LNCaP clone FGC (cell line): ENCODE data around the gene NTRK2.

ENCODE experiments used
- DNase-seq: peaks from one replicate; pipeline ENCODE4 v3.0.0-alpha.2; 2011; ENCODE audit warnings: low read depth
- H3K4me3 ChIP-seq: 2 replicates; pipeline ENCODE4 v1.5.1; 2011; ENCODE audit warnings: mild to moderate bottlenecking, low read depth, low read length, control low read depth
- TF ChIP-seq, protein P1 (sequence below): IDR thresholded peaks from 2 replicates; pipeline ENCODE4 v1.5.1; 2012; ENCODE audit warnings: mild to moderate bottlenecking; ENCODE audit not compliant: control insufficient read depth, insufficient read depth; ENCODE audit errors: extremely low read depth

Gene NTRK2

DNA sequence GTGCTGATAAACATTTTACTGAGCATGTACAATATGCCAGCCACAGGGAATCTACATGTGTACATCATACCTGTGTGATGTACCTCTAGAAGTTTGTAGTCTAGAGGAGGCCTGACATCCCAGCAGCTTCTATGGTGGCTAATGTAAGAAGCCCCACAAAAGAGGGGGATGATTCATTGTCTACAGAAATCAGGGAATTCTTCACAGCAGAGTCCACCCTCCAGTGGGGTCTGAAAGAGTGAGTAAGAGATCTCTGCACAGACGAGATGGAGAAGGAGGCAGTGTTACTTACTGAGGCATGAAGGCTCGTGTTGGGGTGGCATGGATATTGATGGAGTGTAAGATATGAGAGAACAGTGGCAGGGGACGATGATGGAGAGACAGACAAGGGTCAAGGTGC lies 103.0 kb downstream of the NTRK2 start:
- no peak for DNase-seq
- TF ChIP-seq, protein P1, sequence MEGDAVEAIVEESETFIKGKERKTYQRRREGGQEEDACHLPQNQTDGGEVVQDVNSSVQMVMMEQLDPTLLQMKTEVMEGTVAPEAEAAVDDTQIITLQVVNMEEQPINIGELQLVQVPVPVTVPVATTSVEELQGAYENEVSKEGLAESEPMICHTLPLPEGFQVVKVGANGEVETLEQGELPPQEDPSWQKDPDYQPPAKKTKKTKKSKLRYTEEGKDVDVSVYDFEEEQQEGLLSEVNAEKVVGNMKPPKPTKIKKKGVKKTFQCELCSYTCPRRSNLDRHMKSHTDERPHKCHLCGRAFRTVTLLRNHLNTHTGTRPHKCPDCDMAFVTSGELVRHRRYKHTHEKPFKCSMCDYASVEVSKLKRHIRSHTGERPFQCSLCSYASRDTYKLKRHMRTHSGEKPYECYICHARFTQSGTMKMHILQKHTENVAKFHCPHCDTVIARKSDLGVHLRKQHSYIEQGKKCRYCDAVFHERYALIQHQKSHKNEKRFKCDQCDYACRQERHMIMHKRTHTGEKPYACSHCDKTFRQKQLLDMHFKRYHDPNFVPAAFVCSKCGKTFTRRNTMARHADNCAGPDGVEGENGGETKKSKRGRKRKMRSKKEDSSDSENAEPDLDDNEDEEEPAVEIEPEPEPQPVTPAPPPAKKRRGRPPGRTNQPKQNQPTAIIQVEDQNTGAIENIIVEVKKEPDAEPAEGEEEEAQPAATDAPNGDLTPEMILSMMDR = no peak
- no peak overlapping the region for H3K4me3 ChIP-seq

DNA sequence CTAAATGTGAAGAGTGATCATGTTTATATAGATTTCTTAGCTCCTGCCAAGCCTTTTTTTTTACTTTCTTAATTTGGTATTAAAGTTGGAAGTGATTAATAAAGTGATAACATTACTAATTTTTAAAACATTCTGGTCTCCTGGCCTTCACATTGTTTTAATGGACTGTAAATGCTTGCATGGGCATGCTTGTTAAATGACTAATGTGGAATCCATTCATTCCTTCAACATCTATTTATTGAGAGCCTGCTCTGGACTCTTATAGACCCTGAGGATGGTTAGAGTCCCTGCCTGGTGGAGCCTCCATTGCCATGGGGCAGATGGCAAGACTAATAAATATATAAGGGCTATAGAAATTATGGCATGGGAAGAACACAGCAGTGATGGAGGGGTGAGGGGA lies 103.5 kb downstream of the NTRK2 start:
- DNase-seq = no peak
- TF ChIP-seq, protein P1 = no peak
- H3K4me3 ChIP-seq = no peak overlapping the region

DNA sequence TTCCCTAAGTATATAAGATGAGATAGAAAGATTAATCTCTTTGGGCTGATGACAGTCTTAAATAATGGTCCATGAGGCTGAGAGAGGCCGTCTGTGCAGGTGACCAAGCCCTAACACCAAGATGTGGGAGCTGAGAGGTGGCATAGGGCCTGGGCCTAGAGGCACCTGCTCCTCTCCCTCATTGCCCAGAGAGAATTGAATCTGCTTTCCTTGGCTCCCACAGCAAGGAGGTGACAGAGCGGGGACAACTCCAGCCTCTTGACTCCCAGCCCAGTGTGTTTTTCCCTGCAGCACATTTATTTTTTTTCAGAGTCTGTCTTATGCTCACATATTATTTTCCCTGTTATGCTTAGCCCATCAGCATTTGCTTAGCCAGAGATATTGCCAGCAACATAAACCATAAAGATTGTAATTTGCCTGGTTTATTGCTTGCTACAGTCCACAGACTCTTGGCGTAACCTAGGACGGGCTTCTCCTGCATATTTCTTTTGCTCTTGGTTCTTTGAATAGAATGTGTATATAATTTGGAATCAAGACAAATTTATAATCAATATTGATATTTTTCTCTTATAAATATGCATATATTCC lies 105.6 kb downstream of the NTRK2 start:
- no peak overlapping the region for H3K4me3 ChIP-seq
- DNase-seq = peak; percentile 56
- TF ChIP-seq, protein P1 = no peak

DNA sequence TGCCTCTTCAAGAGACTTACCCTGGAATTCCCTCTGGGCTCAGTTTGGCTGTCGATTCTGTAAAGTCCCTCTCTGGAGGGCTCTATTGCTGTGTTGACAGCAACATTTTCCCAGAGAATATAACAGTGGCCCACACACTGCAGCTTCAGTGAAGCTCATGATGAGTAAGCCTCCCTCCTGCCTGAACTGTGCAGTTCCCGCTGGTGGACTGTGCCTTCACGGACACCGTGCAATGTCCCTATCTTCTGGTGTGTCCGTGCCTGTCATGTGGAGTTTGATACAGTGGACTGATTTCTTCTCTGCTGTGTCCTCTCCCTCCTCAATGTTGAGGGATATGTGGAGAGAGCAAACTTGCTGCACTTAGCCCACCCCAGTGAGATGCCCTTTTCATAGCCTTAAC lies 109.0 kb downstream of the NTRK2 start:
- no peak for DNase-seq

DNA sequence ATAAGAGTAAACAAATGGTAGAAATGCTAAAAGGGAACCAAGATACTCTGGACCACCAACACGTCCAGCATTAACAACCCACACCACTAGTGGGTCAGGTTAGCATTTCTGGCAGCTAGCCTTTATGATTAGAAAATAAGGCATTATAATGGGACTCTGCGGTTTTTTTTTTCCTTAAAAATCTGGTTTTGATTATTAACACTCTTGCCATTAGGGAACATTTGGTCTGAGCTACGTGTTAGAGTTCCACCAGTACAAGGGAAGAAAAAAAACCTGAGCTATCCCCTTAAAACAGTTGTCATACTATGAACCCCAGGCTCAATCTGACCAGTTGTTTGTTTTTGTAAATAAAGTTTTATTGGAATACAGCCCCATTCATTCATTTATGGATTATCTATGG lies 110.4 kb downstream of the NTRK2 start:
- no peak overlapping the region for H3K4me3 ChIP-seq
- TF ChIP-seq, protein P1 = no peak
- DNase-seq = no peak

More for the DNA sequence above, 109.0 kb downstream of the NTRK2 start:
- H3K4me3 ChIP-seq = no peak overlapping the region
- TF ChIP-seq, protein P1 = no peak

DNA sequence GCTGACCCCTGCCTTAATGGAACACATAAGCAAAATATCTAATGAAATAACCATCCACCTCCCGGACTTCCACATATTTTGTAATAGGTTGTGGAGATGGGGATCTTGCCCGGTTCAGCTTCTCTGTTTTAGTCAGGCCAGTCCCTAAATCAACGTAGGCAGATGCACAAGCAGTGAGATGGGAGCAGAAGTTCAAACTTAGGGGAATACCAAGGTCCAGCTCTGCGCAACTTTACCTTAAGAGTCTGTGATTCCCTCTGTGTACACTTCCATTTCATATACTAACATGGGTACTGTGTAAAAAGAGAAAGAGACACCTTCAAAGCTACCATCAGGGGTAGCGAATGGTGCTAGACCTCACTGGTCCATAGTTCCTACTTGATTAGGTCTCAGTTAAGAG lies 110.9 kb downstream of the NTRK2 start:
- no peak for DNase-seq
- H3K4me3 ChIP-seq = no peak overlapping the region
- TF ChIP-seq, protein P1 = no peak

DNA sequence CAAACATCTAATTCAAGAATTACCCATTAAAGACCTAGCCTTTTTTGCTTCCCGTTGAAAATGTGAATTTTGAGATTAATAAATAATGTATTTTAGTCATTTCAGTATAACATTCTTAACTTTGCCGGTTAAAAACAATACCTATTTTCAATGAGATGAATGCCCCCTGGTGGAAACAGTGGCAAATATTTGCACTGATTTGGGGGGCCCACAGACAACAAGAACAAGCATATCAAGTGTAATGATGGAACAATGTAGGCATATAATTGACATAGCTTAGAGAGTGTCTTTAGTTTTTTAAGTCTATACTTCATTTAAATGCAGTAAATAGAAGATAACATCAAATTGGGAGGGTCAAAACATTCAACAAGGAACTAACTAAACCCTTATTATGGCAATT lies 111.9 kb downstream of the NTRK2 start:
- TF ChIP-seq, protein P1 = peak; percentile 43
- H3K4me3 ChIP-seq = no peak overlapping the region
- DNase-seq = no peak
